Trophoblast cell (in vitro differentiated cells and primary cell): ENCODE results near the gene PRLH.

Experiments used
- DNase-seq, 2 donors: peaks; one replicate each; pipeline ENCODE4 v3.0.0-alpha.2; 2016
- H2AFZ ChIP-seq: 2 replicates; pipeline ENCODE4 v1.6.1; 2013; ENCODE audit warnings: low read length, moderate library complexity, mild to moderate bottlenecking; ENCODE audit not compliant: insufficient read depth, poor library complexity
- H2AK5ac ChIP-seq: 2 replicates; pipeline ENCODE4 v1.6.1; 2013; ENCODE audit warnings: mild to moderate bottlenecking, low read length
- H2BK120ac ChIP-seq: 2 replicates; pipeline ENCODE4 v1.6.1; 2013; ENCODE audit warnings: low read length, mild to moderate bottlenecking, moderate library complexity; ENCODE audit not compliant: insufficient read depth, poor library complexity
- H2BK12ac ChIP-seq: 2 replicates; pipeline ENCODE4 v1.6.1; 2013; ENCODE audit warnings: mild to moderate bottlenecking, low read length, moderate library complexity
- H2BK5ac ChIP-seq: 2 replicates; pipeline ENCODE4 v1.6.1; 2013; ENCODE audit warnings: low read length, low read depth, moderate library complexity, mild to moderate bottlenecking; ENCODE audit not compliant: poor library complexity
- H3K14ac ChIP-seq: 2 replicates; pipeline ENCODE4 v1.6.1; 2013; ENCODE audit warnings: mild to moderate bottlenecking, low read length
- H3K18ac ChIP-seq: 2 replicates; pipeline ENCODE4 v1.6.1; 2013; ENCODE audit warnings: mild to moderate bottlenecking, low read length
- H3K23ac ChIP-seq: 2 replicates; pipeline ENCODE4 v1.6.1; 2013; ENCODE audit warnings: low read length
- H3K27ac ChIP-seq: 2 replicates; pipeline ENCODE4 v1.5.1; 2013; ENCODE audit warnings: low read depth, mild to moderate bottlenecking, inconsistent platforms, low read length, moderate library complexity
- H3K27me3 ChIP-seq: 2 replicates; pipeline ENCODE4 v1.6.1; 2013; ENCODE audit warnings: inconsistent platforms, mild to moderate bottlenecking, low read length, moderate library complexity; ENCODE audit not compliant: insufficient read depth
- H3K36me3 ChIP-seq, 2 experiments: 1 replicate in 1 of 2; 2 replicates in 1 of 2; pipeline ENCODE4 v1.6.1; 2013; ENCODE audit warnings: low read length in 2 of 2, mild to moderate bottlenecking in 2 of 2, moderate library complexity in 1 of 2; ENCODE audit not compliant: insufficient read depth in 2 of 2, control insufficient read depth in 1 of 2
- H3K4ac ChIP-seq: 2 replicates; pipeline ENCODE4 v1.6.1; 2013; ENCODE audit warnings: low read depth, mild to moderate bottlenecking, low read length, moderate library complexity
- H3K4me1 ChIP-seq, 2 experiments: 1 replicate in 1 of 2; 2 replicates in 1 of 2; pipeline ENCODE4 v1.6.1; 2013; ENCODE audit warnings: low read length in 2 of 2, mild to moderate bottlenecking in 2 of 2, moderate library complexity in 1 of 2; ENCODE audit not compliant: insufficient read depth in 2 of 2, control insufficient read depth in 1 of 2
- H3K4me2 ChIP-seq: 2 replicates; pipeline ENCODE4 v1.6.1; 2013; ENCODE audit warnings: inconsistent platforms, mild to moderate bottlenecking, low read length, moderate library complexity
- H3K4me3 ChIP-seq: 2 replicates; pipeline ENCODE4 v1.5.1; 2013; ENCODE audit warnings: mild to moderate bottlenecking, low read depth, low read length, inconsistent platforms
- H3K79me1 ChIP-seq: one replicate; pipeline ENCODE4 v1.6.1; 2013; ENCODE audit warnings: low read length
- H3K79me2 ChIP-seq: 2 replicates; pipeline ENCODE4 v1.6.1; 2013; ENCODE audit warnings: low read length, mild to moderate bottlenecking; ENCODE audit not compliant: control insufficient read depth, insufficient read depth, poor library complexity
- H3K9ac ChIP-seq: 2 replicates; pipeline ENCODE4 v1.6.1; 2013; ENCODE audit warnings: mild to moderate bottlenecking, low read length
- H3K9me3 ChIP-seq: 2 replicates; pipeline ENCODE4 v1.6.1; 2013; ENCODE audit warnings: low read depth, mild to moderate bottlenecking, control low read depth, inconsistent platforms, low read length; ENCODE audit not compliant: insufficient read depth
- H4K12ac ChIP-seq: 2 replicates; pipeline ENCODE4 v1.6.1; 2013; ENCODE audit warnings: low read depth, mild to moderate bottlenecking, low read length, moderate library complexity
- H4K8ac ChIP-seq: 2 replicates; pipeline ENCODE4 v1.6.1; 2013; ENCODE audit warnings: low read depth, mild to moderate bottlenecking, low read length, moderate library complexity
- H4K91ac ChIP-seq: one replicate; pipeline ENCODE4 v1.6.1; 2013; ENCODE audit warnings: low read depth, mild to moderate bottlenecking, low read length, moderate library complexity
- WGBS: extraction: QIAGEN DNeasy Blood & Tissue Kit; methylation state at CpG from one replicate; pipeline ENCODE4 v1.1.7; 2013; ENCODE audit warnings: missing lambda C conversion rate; ENCODE audit not compliant: insufficient read length, insufficient coverage; ENCODE audit errors: extremely low coverage; 5-methylcytosine and 5-hydroxymethylcytosine counted together

The PRLH gene

DNA sequence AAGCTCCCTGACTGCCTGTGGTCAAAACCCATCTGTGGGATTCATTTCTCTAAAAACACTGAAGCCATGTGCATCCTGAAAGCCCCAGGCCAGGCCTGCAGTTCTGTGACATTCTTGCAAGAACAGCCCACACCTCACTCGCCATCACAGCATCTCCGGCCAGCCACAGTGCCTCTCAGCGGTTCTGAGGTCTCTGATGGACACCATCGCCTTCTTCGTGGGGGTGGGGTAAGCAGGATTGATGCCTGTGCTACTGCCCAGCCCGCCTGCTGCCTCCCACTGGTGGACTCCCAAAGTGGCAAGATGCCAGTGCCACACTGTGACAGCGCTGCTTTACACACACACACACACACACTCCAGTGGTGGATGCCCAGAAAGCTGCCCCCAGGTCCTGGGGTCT is 5.2 kb upstream of the PRLH start:
- WGBS, result no CpG with 5 or more reads among the region's 7 CpGs
- H3K79me1 ChIP-seq, result no peaks in the 10 kb centered on the region
- no peak for DNase-seq

DNA sequence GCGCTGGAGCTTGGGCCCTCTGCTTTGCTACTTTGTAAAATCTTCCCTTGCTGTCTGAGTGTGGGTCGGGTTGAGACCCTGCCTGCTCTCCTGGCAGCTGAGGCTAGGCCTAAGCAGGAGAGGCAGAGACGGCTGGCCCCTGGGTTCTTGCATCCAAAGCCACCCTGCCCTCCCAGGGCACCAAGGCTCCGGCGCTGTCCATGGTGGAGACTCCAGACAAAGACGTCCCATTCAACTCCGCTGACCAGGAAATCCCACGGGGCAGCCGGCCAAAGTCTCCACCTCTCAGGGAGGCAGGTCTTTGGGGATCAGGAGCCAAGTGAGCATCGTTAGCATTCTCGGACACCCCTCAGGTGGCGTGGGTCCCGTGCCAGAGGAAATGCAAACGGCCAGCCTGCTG is 2.6 kb upstream of the PRLH start:
- Histone ChIP-seq H4K91ac (no peak overlapping the region), H2AK5ac (no peak overlapping the region), H3K9ac (no peak overlapping the region), H2BK120ac (no peak overlapping the region), H3K27me3 (no peaks in the 10 kb centered on the region), H3K4ac (no peak overlapping the region), H3K36me3 (no peaks in the 10 kb centered on the region), H2BK12ac (no peak overlapping the region), H3K4me3 (no peak overlapping the region), H2AFZ (no peak overlapping the region), H3K9me3 (peaks cover 5% of the 10 kb centered on the region), H3K18ac (no peak overlapping the region), H2BK5ac (no peak overlapping the region), H3K4me1 (no peaks in the 10 kb centered on the region), H3K79me2 (no peaks in the 10 kb centered on the region), H3K79me1 (no peaks in the 10 kb centered on the region), H3K14ac (no peak overlapping the region), H3K23ac (no peak overlapping the region), H3K27ac (no peak overlapping the region), H3K4me2 (no peak overlapping the region), H4K8ac (no peak overlapping the region), H4K12ac (no peak overlapping the region)
- no peak for DNase-seq
- no CpG with 5 or more reads among the region's 14 CpGs for WGBS

More for the DNA sequence above, 5.2 kb upstream of the PRLH start:
- H4K12ac ChIP-seq, result no peak overlapping the region
- H2BK12ac ChIP-seq, result no peak overlapping the region
- H3K23ac ChIP-seq, result no peak overlapping the region
- no peak overlapping the region for H4K91ac ChIP-seq
- no peak overlapping the region for H2BK120ac ChIP-seq
- H3K14ac ChIP-seq, result no peak overlapping the region
- H3K4me2 ChIP-seq, result no peak overlapping the region
- no peak overlapping the region for H3K4me3 ChIP-seq
- no peaks in the 10 kb centered on the region for H3K36me3 ChIP-seq
- no peak overlapping the region for H3K4ac ChIP-seq
- peaks cover 3% of the 10 kb centered on the region for H3K9me3 ChIP-seq
- H2BK5ac ChIP-seq, result no peak overlapping the region
- no peak overlapping the region for H2AK5ac ChIP-seq
- H3K79me2 ChIP-seq, result no peaks in the 10 kb centered on the region
- H3K27me3 ChIP-seq, result no peaks in the 10 kb centered on the region
- H2AFZ ChIP-seq, result no peak overlapping the region
- no peak overlapping the region for H3K27ac ChIP-seq
- H3K9ac ChIP-seq, result no peak overlapping the region
- H3K18ac ChIP-seq, result no peak overlapping the region
- H4K8ac ChIP-seq, result no peak overlapping the region
- no peaks in the 10 kb centered on the region for H3K4me1 ChIP-seq

DNA sequence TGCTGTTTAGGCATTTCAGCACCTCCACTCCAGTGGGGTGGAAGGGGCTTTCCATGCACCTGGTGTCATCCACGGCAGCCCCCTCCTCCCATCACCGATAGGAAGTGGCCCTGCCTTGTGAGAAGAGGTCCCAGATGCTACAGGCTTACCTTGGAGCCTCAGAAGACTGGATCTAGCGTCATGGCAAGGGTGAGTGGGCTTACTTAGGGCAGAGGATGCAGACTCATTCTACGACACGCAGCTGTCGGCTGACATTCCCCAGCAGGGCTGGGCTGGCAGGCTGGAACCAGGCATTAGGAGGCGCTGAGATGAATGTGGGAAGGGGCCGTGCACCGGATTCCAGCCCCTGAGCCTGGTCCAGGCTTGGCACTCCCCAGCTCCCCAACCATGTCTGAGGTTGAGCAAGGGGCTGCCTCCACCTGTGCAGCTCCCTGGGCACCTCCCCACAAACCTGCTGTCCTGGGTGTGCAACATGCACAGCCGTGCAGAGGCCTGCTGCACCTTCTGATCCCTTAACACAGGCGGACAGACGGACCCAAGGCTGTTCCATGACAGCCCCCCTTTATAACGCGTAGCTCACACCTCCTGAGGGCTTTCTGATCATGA is 1.7 kb upstream of the PRLH start:
- Histone ChIP-seq H4K12ac (no peak overlapping the region), H2BK5ac (no peak overlapping the region), H2BK120ac (no peak overlapping the region), H3K4ac (no peak overlapping the region), H3K27me3 (no peaks in the 10 kb centered on the region), H3K79me2 (no peaks in the 10 kb centered on the region), H3K36me3 (no peaks in the 10 kb centered on the region), H3K14ac (no peak overlapping the region), H3K4me3 (peak overlapping the region; percentile 39), H4K8ac (no peak overlapping the region), H3K9me3 (peaks cover 2% of the 10 kb centered on the region), H4K91ac (no peak overlapping the region), H2AFZ (no peak overlapping the region), H2BK12ac (no peak overlapping the region), H3K9ac (no peak overlapping the region), H2AK5ac (no peak overlapping the region), H3K4me1 (no peaks in the 10 kb centered on the region), H3K23ac (no peak overlapping the region), H3K27ac (no peak overlapping the region), H3K18ac (no peak overlapping the region), H3K79me1 (no peaks in the 10 kb centered on the region), H3K4me2 (no peak overlapping the region)
- WGBS, result no CpG with 5 or more reads among the region's 14 CpGs
- DNase-seq, result no peak

DNA sequence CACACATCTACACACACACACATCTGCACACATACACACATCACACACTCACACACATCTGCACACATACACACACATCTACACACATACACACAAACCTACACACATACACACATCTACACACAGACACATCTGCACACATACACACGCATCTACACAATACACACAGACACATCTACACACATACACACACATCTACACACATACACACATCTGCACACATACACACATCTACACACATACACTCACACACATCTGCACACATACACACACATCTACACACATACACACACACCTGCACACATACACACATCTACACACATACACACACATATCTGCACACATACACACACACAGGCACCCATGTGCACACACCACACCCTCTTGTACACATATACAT is 400 bp upstream of the PRLH start:
- WGBS, result no CpG with 5 or more reads among the region's 1 CpG
- peaks cover 2% of the 10 kb centered on the region for H3K9me3 ChIP-seq
- no peak overlapping the region for H3K4me3 ChIP-seq
- H3K27ac ChIP-seq, result no peak overlapping the region
- no peak overlapping the region for H3K23ac ChIP-seq
- H3K4ac ChIP-seq, result no peak overlapping the region
- no peak overlapping the region for H2BK12ac ChIP-seq
- H4K91ac ChIP-seq, result no peak overlapping the region
- no peak overlapping the region for H2AK5ac ChIP-seq
- no peak overlapping the region for H4K8ac ChIP-seq
- no peaks in the 10 kb centered on the region for H3K4me1 ChIP-seq
- no peak overlapping the region for H3K9ac ChIP-seq
- no peak overlapping the region for H2BK5ac ChIP-seq
- no peaks in the 10 kb centered on the region for H3K36me3 ChIP-seq
- H2AFZ ChIP-seq, result no peak overlapping the region
- H3K27me3 ChIP-seq, result no peaks in the 10 kb centered on the region
- H3K14ac ChIP-seq, result no peak overlapping the region
- no peak overlapping the region for H2BK120ac ChIP-seq
- H3K79me1 ChIP-seq, result no peaks in the 10 kb centered on the region
- H3K79me2 ChIP-seq, result no peaks in the 10 kb centered on the region
- no peak overlapping the region for H3K18ac ChIP-seq
- H3K4me2 ChIP-seq, result no peak overlapping the region
- H4K12ac ChIP-seq, result no peak overlapping the region
- DNase-seq, result no peak
